Gastrocnemius medialis (tissue), 4 donors: ENCODE measurements around the gene SMAD3.

Experiments used
- POLR2A ChIP-seq, 2 donors: fragments of 450-650 bp; IDR thresholded peaks; one replicate each; pipeline ENCODE4 v1.6.1; 2017; ENCODE audit warnings: antibody characterized with exemption in 2 of 2, mild to moderate bottlenecking in 2 of 2, moderate library complexity in 2 of 2
- TF ChIP-seq, protein P1 (sequence below), 5 experiments: fragments of 450-650 bp in 3 of 5; fragments of 200-600 bp in 2 of 5; sonication (generic) in 2 of 5; IDR thresholded peaks in 4 of 5; conservative IDR thresholded peaks in 1 of 5; 1 replicate in 4 of 5; 2 replicates in 1 of 5; pipeline ENCODE4 v1.5.1; 2016 to 2019; ENCODE audit warnings: antibody characterized with exemption in 5 of 5, mild to moderate bottlenecking in 3 of 5, moderate library complexity in 3 of 5

GRCh38 chr15:67178569-67179210, 113.3 kb downstream of the SMAD3 start:
- TF ChIP-seq, protein P1, sequence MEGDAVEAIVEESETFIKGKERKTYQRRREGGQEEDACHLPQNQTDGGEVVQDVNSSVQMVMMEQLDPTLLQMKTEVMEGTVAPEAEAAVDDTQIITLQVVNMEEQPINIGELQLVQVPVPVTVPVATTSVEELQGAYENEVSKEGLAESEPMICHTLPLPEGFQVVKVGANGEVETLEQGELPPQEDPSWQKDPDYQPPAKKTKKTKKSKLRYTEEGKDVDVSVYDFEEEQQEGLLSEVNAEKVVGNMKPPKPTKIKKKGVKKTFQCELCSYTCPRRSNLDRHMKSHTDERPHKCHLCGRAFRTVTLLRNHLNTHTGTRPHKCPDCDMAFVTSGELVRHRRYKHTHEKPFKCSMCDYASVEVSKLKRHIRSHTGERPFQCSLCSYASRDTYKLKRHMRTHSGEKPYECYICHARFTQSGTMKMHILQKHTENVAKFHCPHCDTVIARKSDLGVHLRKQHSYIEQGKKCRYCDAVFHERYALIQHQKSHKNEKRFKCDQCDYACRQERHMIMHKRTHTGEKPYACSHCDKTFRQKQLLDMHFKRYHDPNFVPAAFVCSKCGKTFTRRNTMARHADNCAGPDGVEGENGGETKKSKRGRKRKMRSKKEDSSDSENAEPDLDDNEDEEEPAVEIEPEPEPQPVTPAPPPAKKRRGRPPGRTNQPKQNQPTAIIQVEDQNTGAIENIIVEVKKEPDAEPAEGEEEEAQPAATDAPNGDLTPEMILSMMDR (IDR thresholded peaks at IDR 0.05 in 4 of 5, conservative IDR thresholded peaks at IDR 0.05 in 1 of 5) = no peak
- TF ChIP-seq POLR2A (IDR thresholded peaks at IDR 0.05) = no peak
